CD4-positive, alpha-beta T cell treated with Interleukin-21 for 1 hour (primary cell): Measurements from ENCODE around the gene HLCS.
"Not testable (repeated sequence)": the region's sequence is repeated elsewhere in the genome, so short reads cannot be mapped to it uniquely, and the experiment has no call there.

Source experiments
- DNase-seq: peaks from one replicate; pipeline ENCODE4 v3.0.0-alpha.2; 2020

HLCS gene

GRCh38 chr21:36845790-36846189 is 120.7 kb downstream of the HLCS start:
- DNase-seq = no peak

GRCh38 chr21:36845070-36845469 is 121.4 kb downstream of the HLCS start:
- no peak for DNase-seq

GRCh38 chr21:36841866-36842265 is 124.6 kb downstream of the HLCS start:
- no peak for DNase-seq

- DNase-seq = no peak
These were observed 126.7 kb downstream of the HLCS start for GRCh38 chr21:36839735-36840134.

GRCh38 chr21:36839123-36839522 is 127.3 kb downstream of the HLCS start:
- no peak for DNase-seq

- no peak for DNase-seq
These were observed 131.1 kb downstream of the HLCS start for GRCh38 chr21:36835383-36835795.

GRCh38 chr21:36834192-36834591 is 132.3 kb downstream of the HLCS start:
- no peak for DNase-seq

- no peak for DNase-seq
These were observed 136.4 kb downstream of the HLCS start for GRCh38 chr21:36830100-36830499.

GRCh38 chr21:36828891-36829515 is 137.5 kb downstream of the HLCS start:
- no peak for DNase-seq

- DNase-seq = no peak
These were observed 138.3 kb downstream of the HLCS start for GRCh38 chr21:36828208-36828607.

GRCh38 chr21:36825658-36826057 is 140.8 kb downstream of the HLCS start:
- no peak for DNase-seq

- DNase-seq = no peak
These were observed 145.5 kb downstream of the HLCS start for GRCh38 chr21:36821032-36821299.

- no peak for DNase-seq
These were observed 146.1 kb downstream of the HLCS start for GRCh38 chr21:36820176-36821031.

GRCh38 chr21:36817732-36818450 is 148.6 kb downstream of the HLCS start:
- DNase-seq = no peak

GRCh38 chr21:36816561-36817130 is 149.8 kb downstream of the HLCS start:
- DNase-seq = no peak

GRCh38 chr21:36816026-36816425 is 150.4 kb downstream of the HLCS start:
- not testable (repeated sequence) for DNase-seq

GRCh38 chr21:36815284-36815683 is 151.2 kb downstream of the HLCS start:
- DNase-seq = no peak

GRCh38 chr21:36813052-36813451 is 153.4 kb downstream of the HLCS start:
- no peak for DNase-seq

- no peak for DNase-seq
These were observed 154.7 kb downstream of the HLCS start for GRCh38 chr21:36811762-36812161.

- DNase-seq = no peak
These were observed 156.0 kb downstream of the HLCS start for GRCh38 chr21:36810443-36810842.

GRCh38 chr21:36807422-36807928 is 159.0 kb downstream of the HLCS start:
- no peak for DNase-seq

- DNase-seq = no peak
These were observed 160.4 kb downstream of the HLCS start for GRCh38 chr21:36806103-36806502.

- DNase-seq = no peak
These were observed 161.4 kb downstream of the HLCS start for GRCh38 chr21:36804874-36805611.
